Myocyte (in vitro differentiated cells): Measurements from ENCODE around the gene POU2F3. TPM values are rescaled to one million over a fixed set of nuclear protein-coding genes. Genes with fewer than 3 reads are reported as not detected.
A peak's percentile ranks its signal among the peaks of the same experiment; 100 is the strongest.

ENCODE experiments used
- DNase-seq: peaks from one replicate; pipeline ENCODE4 v3.0.0-alpha.2; 2012; ENCODE audit warnings: low read depth
- polyA plus RNA-seq: library from polyadenylated mRNA; unstranded; fragments of >200 nt; gene quantifications from one replicate; pipeline ENCODE4 v1.2.1, GENCODE V29; 2012; ENCODE audit warnings: missing spikeins
- total RNA-seq: library from RNA; depleted of rRNA; stranded (reverse); fragments of >200 nt; gene quantifications from 2 replicates; pipeline ENCODE4 v1.2.3, GENCODE V29; 2014

The POU2F3 gene
- total RNA-seq = not detected in 2 replicates
- not detected for polyA plus RNA-seq

GRCh38 chr11:120239713-120240640 lies at the start of gene POU2F3:
Gene POU2F3, plus strand, starts transcription at chr11:120240140. Its CDS starts 204 bp downstream, at chr11:120240344.
- DNase-seq = no peak

- DNase-seq = no peak
Measured at GRCh38 chr11:120191058-120191457, 48.9 kb upstream of the POU2F3 start.

GRCh38 chr11:120192831-120193625 lies 46.9 kb upstream of the POU2F3 start:
- no peak for DNase-seq

GRCh38 chr11:120194166-120194565 lies 45.8 kb upstream of the POU2F3 start:
- no peak for DNase-seq

- no peak for DNase-seq
Measured at GRCh38 chr11:120195601-120196320, 44.2 kb upstream of the POU2F3 start.

- DNase-seq = no peak
Measured at GRCh38 chr11:120196826-120197225, 43.1 kb upstream of the POU2F3 start.

GRCh38 chr11:120197251-120197891 lies 42.6 kb upstream of the POU2F3 start:
- DNase-seq = peak; percentile 22

- no peak for DNase-seq
Measured at GRCh38 chr11:120197977-120198376, 42.0 kb upstream of the POU2F3 start.

- no peak for DNase-seq
Measured at GRCh38 chr11:120198403-120198786, 41.5 kb upstream of the POU2F3 start.

GRCh38 chr11:120198787-120199469 lies 41.0 kb upstream of the POU2F3 start:
- DNase-seq = no peak

GRCh38 chr11:120199613-120200012 lies 40.3 kb upstream of the POU2F3 start:
- no peak for DNase-seq

- DNase-seq = no peak
Measured at GRCh38 chr11:120200677-120201076, 39.3 kb upstream of the POU2F3 start.

- DNase-seq = no peak
Measured at GRCh38 chr11:120201653-120202052, 38.3 kb upstream of the POU2F3 start.

GRCh38 chr11:120203626-120204025 lies 36.3 kb upstream of the POU2F3 start:
- no peak for DNase-seq

GRCh38 chr11:120205596-120206161 lies 34.3 kb upstream of the POU2F3 start:
- DNase-seq = peak; percentile 54

GRCh38 chr11:120207512-120207911 lies 32.4 kb upstream of the POU2F3 start:
- no peak for DNase-seq

- peak; percentile 26 for DNase-seq
Measured at GRCh38 chr11:120208001-120208441, 31.9 kb upstream of the POU2F3 start.

- DNase-seq = no peak
Measured at GRCh38 chr11:120208777-120209176, 31.2 kb upstream of the POU2F3 start.

GRCh38 chr11:120209746-120210625 lies 30.0 kb upstream of the POU2F3 start:
- DNase-seq = no peak
